Liver (tissue), 9 donors: ENCODE data around the gene AP5Z1. TPM values are rescaled to one million over a fixed set of nuclear protein-coding genes. Genes with fewer than 3 reads are reported as not detected.

Source experiments
- DNase-seq: peaks from one replicate; pipeline ENCODE4 v3.0.0-alpha.2; 2017; ENCODE audit warnings: low spot score
- H3K27ac ChIP-seq, 2 donors: one replicate each; pipeline ENCODE4 v1.7.0; 2013; ENCODE audit warnings: inconsistent platforms in 2 of 2, low read length in 2 of 2, control low read depth in 1 of 2, low read depth in 1 of 2, mild to moderate bottlenecking in 1 of 2
- H3K27me3 ChIP-seq, 4 donors: one replicate each; pipeline versions ENCODE4 v1.6.1 to v1.7.0; 2013; ENCODE audit warnings: low read length in 3 of 4, inconsistent platforms in 1 of 4, mild to moderate bottlenecking in 1 of 4, moderate library complexity in 1 of 4; ENCODE audit not compliant: control insufficient read depth in 4 of 4, insufficient read depth in 4 of 4
- H3K36me3 ChIP-seq, 4 donors: one replicate each; pipeline versions ENCODE4 v1.6.1 to v1.7.0; 2013; ENCODE audit warnings: low read length in 3 of 4, mild to moderate bottlenecking in 3 of 4, low read depth in 1 of 4, moderate library complexity in 1 of 4; ENCODE audit not compliant: control insufficient read depth in 4 of 4, insufficient read depth in 3 of 4
- H3K4me1 ChIP-seq, 4 donors: one replicate each; pipeline versions ENCODE4 v1.6.1 to v1.7.0; 2013; ENCODE audit warnings: low read length in 3 of 4, mild to moderate bottlenecking in 3 of 4, moderate library complexity in 1 of 4; ENCODE audit not compliant: control insufficient read depth in 4 of 4, insufficient read depth in 4 of 4
- H3K4me3 ChIP-seq, 3 donors: one replicate each; pipeline versions ENCODE4 v1.6.1 to v1.7.0; 2013; ENCODE audit warnings: low read length in 3 of 3, control low read depth in 1 of 3, low read depth in 1 of 3, mild to moderate bottlenecking in 1 of 3
- H3K9ac ChIP-seq, 2 donors: one replicate each; pipeline ENCODE4 v1.7.0; 2013; ENCODE audit warnings: low read length in 2 of 2, mild to moderate bottlenecking in 2 of 2, moderate library complexity in 2 of 2, control low read depth in 1 of 2, low read depth in 1 of 2
- H3K9me3 ChIP-seq, 4 donors: one replicate each; pipeline versions ENCODE4 v1.6.1 to v1.7.0; 2013; ENCODE audit warnings: low read length in 3 of 4; ENCODE audit not compliant: control insufficient read depth in 4 of 4
- ATF3 ChIP-seq: IDR thresholded peaks from 2 replicates; pipeline ENCODE4 v1.6.1; 2016; ENCODE audit warnings: antibody characterized with exemption
- CTCF ChIP-seq: fragments of 150-350 bp; IDR thresholded peaks from 2 replicates; pipeline ENCODE4 v1.5.1; 2017; ENCODE audit warnings: improper control_type of control experiment, low read depth, low read length; ENCODE audit not compliant: missing input control
- EGR1 ChIP-seq, 2 donors: IDR thresholded peaks; 2 replicates each; pipeline ENCODE4 v1.6.1; 2016 to 2018; ENCODE audit warnings: antibody characterized with exemption in 2 of 2, low read depth in 2 of 2
- FOXA1 ChIP-seq: IDR thresholded peaks from 2 replicates; pipeline ENCODE4 v1.6.1; 2016; ENCODE audit warnings: antibody characterized with exemption
- FOXA2 ChIP-seq: IDR thresholded peaks from 2 replicates; pipeline ENCODE4 v1.6.1; 2016; ENCODE audit warnings: antibody characterized with exemption
- GABPA ChIP-seq, 2 donors: IDR thresholded peaks in 1 of 2; conservative IDR thresholded peaks in 1 of 2; 2 replicates each; pipeline ENCODE4 v1.6.1; 2016; ENCODE audit warnings: antibody characterized with exemption in 2 of 2, mild to moderate bottlenecking in 1 of 2, moderate library complexity in 1 of 2
- HNF4A ChIP-seq, 2 donors: conservative IDR thresholded peaks; 2 replicates each; pipeline ENCODE4 v1.6.1; 2016; ENCODE audit warnings: antibody characterized with exemption in 2 of 2, mild to moderate bottlenecking in 2 of 2
- HNF4G ChIP-seq: IDR thresholded peaks from 2 replicates; pipeline ENCODE4 v1.6.1; 2016; ENCODE audit warnings: antibody characterized with exemption
- JUND ChIP-seq, 2 donors: IDR thresholded peaks; 2 replicates each; pipeline ENCODE4 v1.6.1; 2016; ENCODE audit warnings: antibody characterized with exemption in 2 of 2
- MAX ChIP-seq: IDR thresholded peaks from 2 replicates; pipeline ENCODE4 v1.6.1; 2016; ENCODE audit warnings: antibody characterized with exemption
- NR2F2 ChIP-seq: IDR thresholded peaks from 2 replicates; pipeline ENCODE4 v1.6.1; 2016; ENCODE audit warnings: antibody characterized with exemption
- RAD21 ChIP-seq, 2 donors: IDR thresholded peaks; 2 replicates each; pipeline ENCODE4 v1.6.1; 2016; ENCODE audit warnings: antibody characterized with exemption in 2 of 2, mild to moderate bottlenecking in 2 of 2
- REST ChIP-seq: IDR thresholded peaks from 2 replicates; pipeline ENCODE4 v1.6.1; 2016; ENCODE audit warnings: antibody characterized with exemption, mild to moderate bottlenecking
- RXRA ChIP-seq, 2 donors: IDR thresholded peaks; 2 replicates each; pipeline ENCODE4 v1.6.1; 2017 to 2018; ENCODE audit warnings: antibody characterized with exemption in 2 of 2, mild to moderate bottlenecking in 1 of 2
- SP1 ChIP-seq: IDR thresholded peaks from 2 replicates; pipeline ENCODE4 v1.6.1; 2018; ENCODE audit warnings: antibody characterized with exemption, mild to moderate bottlenecking
- TAF1 ChIP-seq: conservative IDR thresholded peaks from 2 replicates; pipeline ENCODE4 v1.6.1; 2016; ENCODE audit warnings: antibody characterized with exemption, mild to moderate bottlenecking
- YY1 ChIP-seq: IDR thresholded peaks from 2 replicates; pipeline ENCODE4 v1.6.1; 2016; ENCODE audit warnings: antibody characterized with exemption, mild to moderate bottlenecking
- ZBTB33 ChIP-seq: IDR thresholded peaks from 2 replicates; pipeline ENCODE4 v1.6.1; 2016; ENCODE audit warnings: antibody characterized with exemption
- WGBS: extraction: QIAGEN DNeasy Blood & Tissue Kit; methylation state at CpG from one replicate; pipeline ENCODE4 v1.1.7; 2013; 5-methylcytosine and 5-hydroxymethylcytosine counted together
- polyA plus RNA-seq, 2 donors: library from polyadenylated mRNA; stranded (reverse) in 1 of 2; unstranded in 1 of 2; fragments of 200-250 nt in 1 of 2; fragments of >200 nt in 1 of 2; fragmentation: Nextera tagmentation in 1 of 2; extraction: Ambion mirVana in 1 of 2; gene quantifications; one replicate each; pipeline versions ENCODE4 v1.2.1 to v1.2.3, GENCODE V29; 2013 to 2015
- total RNA-seq, 2 donors: library from RNA; depleted of rRNA; stranded (reverse); fragments of >200 nt; gene quantifications; one replicate each; pipeline ENCODE4 v1.2.3, GENCODE V29; 2014
- donor health status: healthy.
- donor health status: healthy.
- donor health status: healthy.
- donor health status: healthy.
- donor health status: healthy.

AP5Z1 gene
- total RNA-seq: 10 to 100 TPM; 14.5 to 16.0 TPM
- polyA plus RNA-seq: 10 to 100 TPM; 10.2 to 14.0 TPM

GRCh38 chr7:4775250-4775847 is at the start of gene AP5Z1:
Gene AP5Z1 (plus strand): TSS chr7:4775623. CDS start chr7:4775716, 93 bp downstream.
- peak; percentile 93 for DNase-seq
- Histone ChIP-seq H3K27me3 (no peaks in the 10 kb centered on the region), H3K36me3 (no peaks in the 10 kb centered on the region), H3K9me3 (no peaks in the 10 kb centered on the region), H3K4me1 (peaks cover 4 to 30% (median 26%) of the 10 kb centered on the region in 4 donors), H3K9ac (peak within 1 kb of the TSS; percentile 83 to 93), H3K27ac (peak within 1 kb of the TSS; percentile 95 to 97), H3K4me3 (peak within 1 kb of the TSS; percentile 85 to 97 (median 92))
- TF ChIP-seq YY1 (peak; percentile 46), RAD21 (IDR thresholded peaks at IDR 0.05) (peak in 1 of 2 donors; percentile 26), REST (peak; percentile 78), ATF3 (no peak), JUND (IDR thresholded peaks at IDR 0.05) (no peak), RXRA (IDR thresholded peaks at IDR 0.05) (peak; percentile 31 to 44), HNF4G (no peak), FOXA1 (peak; percentile 33), EGR1 (IDR thresholded peaks at IDR 0.05; ENCODE audit: low read depth in 2 of 2) (peak in 1 of 2 donors; percentile 39), MAX (no peak), SP1 (peak; percentile 71), ZBTB33 (no peak), HNF4A (conservative IDR thresholded peaks at IDR 0.05) (peak; percentile 46), CTCF (no peak), FOXA2 (no peak), TAF1 (no peak), NR2F2 (peak; percentile 66), GABPA (IDR thresholded peaks at IDR 0.05 in 1 of 2, conservative IDR thresholded peaks at IDR 0.05 in 1 of 2) (peak; percentile 39 to 86)
- WGBS: under 1% methylated on average over 55 of the region's 55 CpGs
